DMS153 treated with DMSO at 0.1 percent for 48 hours (cell line): ENCODE measurements around the gene PPP1R3F.
"Not testable (repeated sequence)": the region's sequence is repeated elsewhere in the genome, so short reads cannot be mapped to it uniquely, and the experiment has no call there.

Source experiments
- DNase-seq: peaks from one replicate; lab custom pipeline; 2025; ENCODE audit not compliant: unreplicated experiment; lab: John Stamatoyannopoulos, UW

The PPP1R3F gene

DNA sequence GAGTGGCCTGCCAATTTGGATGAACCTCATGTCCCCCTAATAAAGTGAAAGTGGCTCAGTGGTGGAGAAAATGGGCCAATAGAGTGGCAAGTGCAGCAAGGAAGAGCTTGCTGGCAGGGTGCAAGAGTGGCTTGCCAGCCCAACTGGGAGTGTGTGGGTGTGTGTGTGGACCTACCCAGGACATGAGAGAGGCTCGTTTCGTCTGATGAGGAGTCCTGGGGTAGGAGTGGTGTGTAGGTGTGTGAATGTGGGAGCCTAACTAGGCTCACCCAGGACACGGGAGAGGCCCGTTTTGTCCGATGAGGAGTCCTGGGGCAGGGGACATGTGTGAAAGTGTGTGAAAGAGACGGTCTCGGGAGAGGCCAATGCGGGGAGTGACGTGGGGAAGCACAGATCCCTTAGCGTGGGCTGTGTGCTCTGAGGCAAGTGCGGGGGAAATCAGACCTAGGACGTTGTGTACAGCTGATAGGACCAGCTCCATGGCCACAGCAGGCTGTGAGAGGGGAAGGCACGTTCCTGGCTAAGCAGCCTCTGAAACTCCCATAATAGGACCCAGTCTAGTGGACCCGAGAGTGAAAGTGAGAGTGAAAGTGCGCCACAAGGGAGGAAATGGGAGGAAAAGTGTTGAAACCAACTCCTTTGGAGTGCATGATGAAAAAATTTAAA lies 39.1 kb downstream of the PPP1R3F start:
- no peak for DNase-seq

GRCh38 chrX:49309401-49309981 lies 39.9 kb downstream of the PPP1R3F start:
- no peak for DNase-seq

DNA sequence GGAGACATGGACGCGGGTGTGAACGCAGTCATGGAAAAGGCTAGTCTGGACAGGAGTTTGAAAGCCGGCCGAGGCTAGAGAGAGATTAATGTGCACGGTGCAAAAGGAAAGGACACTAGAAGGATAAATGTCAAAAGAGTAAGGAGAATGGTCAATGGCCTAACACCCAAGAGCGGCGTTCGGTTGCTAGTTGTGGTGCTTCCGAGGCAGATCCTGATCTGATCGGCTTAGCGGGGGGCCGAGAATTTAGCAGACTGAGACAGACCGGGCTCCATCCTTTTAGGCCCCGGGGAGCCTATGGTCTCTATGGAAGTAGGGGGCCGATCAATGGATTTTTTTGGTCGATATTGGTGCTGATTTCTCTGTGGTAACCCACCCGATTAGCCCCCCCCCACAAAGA lies 40.8 kb downstream of the PPP1R3F start:
- no peak for DNase-seq

DNA sequence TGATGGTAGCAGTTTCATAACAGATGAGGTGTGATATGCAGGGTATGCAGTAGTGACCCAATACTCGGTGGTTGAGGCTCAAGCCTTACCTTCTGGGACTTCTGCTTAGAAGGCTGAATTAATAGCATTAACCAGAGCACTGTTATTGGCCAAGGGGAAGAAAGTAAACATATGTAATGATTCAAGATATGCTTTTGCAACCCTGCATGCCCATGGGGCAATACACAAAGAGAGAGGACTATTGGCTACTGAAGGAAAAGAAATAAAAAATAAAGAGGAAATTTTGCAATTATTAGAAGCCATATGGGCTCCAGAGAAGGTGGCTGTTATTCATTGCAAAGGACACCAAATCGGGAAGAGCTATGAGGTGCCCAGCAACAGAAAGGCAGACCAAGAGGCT lies 42.6 kb downstream of the PPP1R3F start:
- DNase-seq = no peak

DNA sequence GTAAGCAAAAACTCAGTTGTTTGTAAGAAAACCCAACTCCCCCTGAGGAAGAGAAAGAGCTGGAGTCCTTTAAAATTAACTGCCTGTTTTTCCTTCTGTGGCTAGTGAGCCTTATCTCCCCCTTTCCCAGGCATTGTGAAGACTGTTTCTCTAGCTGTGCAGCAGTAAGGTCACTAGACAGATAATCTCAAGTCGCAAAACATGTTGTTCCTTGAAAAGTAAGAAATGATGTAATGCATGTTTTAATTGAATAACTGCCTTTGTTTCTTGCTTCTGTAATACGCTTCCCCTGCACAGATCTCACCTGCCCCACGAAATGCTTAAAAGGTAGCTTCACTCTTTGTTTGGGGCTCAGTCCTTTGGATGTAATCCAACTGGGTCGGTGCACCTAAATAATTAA lies 46.5 kb downstream of the PPP1R3F start:
- DNase-seq = no peak

DNA sequence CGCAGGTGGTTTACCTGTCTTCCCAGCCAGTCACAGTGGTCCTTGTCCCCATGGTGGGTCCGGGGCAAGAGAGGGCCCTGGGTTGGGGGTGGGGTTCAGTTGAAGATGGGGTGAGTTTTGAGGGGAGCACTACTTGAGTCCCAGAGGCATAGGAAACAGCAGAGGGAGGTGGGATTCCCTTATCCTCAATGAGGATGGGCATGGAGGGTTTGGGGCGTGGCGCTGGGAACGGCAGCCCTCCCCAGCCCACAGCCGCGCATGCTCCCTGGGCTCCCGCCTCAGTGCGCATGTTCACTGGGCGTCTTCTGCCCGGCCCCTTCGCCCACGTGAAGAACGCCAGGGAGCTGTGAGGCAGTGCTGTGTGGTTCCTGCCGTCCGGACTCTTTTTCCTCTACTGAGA lies 52.1 kb downstream of the PPP1R3F start, which contains the start of gene GAGE12J:
Gene GAGE12J (plus strand): TSS at position 301 of the 400 bp plus-strand sequence. CDS start 1,157 bp downstream, outside the sequence.
- not testable (repeated sequence) for DNase-seq

DNA sequence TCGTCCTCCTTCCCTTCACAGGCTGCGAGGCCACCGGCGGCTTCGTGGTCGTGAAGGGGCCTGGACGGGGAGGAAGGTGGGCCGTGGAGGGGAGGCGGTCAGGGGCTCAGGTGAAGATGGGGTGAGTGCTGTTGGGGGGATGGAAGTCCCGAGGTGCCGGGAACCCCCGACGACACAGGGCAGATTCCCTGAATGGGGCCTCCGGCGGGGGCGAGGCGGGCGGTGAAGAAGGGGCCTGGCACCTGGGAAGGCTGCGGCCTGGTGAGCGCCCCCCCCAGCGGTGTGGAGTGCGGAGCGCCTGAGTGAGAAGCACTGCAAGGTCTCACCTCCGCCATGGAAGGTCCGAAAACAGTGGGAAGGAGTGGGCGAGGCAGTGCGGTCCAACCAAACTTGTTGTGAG lies 52.7 kb downstream of the PPP1R3F start:
- not testable (repeated sequence) for DNase-seq

GRCh38 chrX:49323735-49324134 lies 54.1 kb downstream of the PPP1R3F start:
- not testable (repeated sequence) for DNase-seq

DNA sequence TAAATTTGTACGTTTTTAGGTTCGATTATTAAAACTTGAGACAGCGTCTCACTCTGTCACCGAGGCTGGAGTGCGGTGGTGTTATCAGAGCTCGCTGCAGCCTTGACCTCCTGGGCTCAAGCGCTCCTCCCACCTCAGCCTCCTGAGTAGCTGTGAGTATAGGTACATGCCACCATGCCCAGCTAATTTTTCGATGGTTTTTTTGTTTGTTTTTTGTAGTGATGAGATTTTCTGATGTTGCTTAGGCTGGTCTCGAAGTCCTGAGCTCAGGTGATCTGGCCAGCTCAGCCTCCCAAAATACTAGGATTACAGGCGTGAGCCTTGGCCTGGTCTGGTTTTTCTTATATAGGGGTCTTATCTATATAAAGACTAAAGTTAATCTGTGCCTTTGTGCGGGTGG lies 60.8 kb downstream of the PPP1R3F start:
- not testable (repeated sequence) for DNase-seq

DNA sequence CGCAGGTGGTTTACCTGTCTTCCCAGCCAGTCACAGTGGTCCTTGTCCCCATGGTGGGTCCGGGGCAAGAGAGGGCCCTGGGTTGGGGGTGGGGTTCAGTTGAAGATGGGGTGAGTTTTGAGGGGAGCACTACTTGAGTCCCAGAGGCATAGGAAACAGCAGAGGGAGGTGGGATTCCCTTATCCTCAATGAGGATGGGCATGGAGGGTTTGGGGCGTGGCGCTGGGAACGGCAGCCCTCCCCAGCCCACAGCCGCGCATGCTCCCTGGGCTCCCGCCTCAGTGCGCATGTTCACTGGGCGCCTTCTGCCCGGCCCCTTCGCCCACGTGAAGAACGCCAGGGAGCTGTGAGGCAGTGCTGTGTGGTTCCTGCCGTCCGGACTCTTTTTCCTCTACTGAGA lies 61.7 kb downstream of the PPP1R3F start, which contains the start of gene GAGE13:
Gene GAGE13 (plus strand): TSS at position 301 of the 400 bp plus-strand sequence. CDS start 1,156 bp downstream, outside the sequence.
- not testable (repeated sequence) for DNase-seq

- DNase-seq = not testable (repeated sequence)
Measured at GRCh38 chrX:49331841-49332240, 62.2 kb downstream of the PPP1R3F start.
